GM13976 (cell line): ENCODE results near the gene CAPNS1.

Experiments
- DNase-seq: peaks from one replicate; pipeline ENCODE4 v3.0.0; 2012; ENCODE audit warnings: low spot score
- in situ Hi-C: fragments of 300-500 bp; cut with MboI; formaldehyde crosslinking; loops from one replicate; pipeline ENCODE4 v1.12.0; 2022; ENCODE audit warnings: low sequenced_read_pairs, mixed read lengths, inconsistent platforms; ENCODE audit not compliant: unreplicated experiment
- TF ChIP-seq, protein P1 (sequence below): IDR thresholded peaks from 2 replicates; pipeline ENCODE4 v1.5.1; 2012; ENCODE audit warnings: borderline replicate concordance, mild to moderate bottlenecking; ENCODE audit not compliant: insufficient read depth; ENCODE audit errors: extremely low read depth, missing control alignments, control extremely low read depth

CAPNS1 gene

GRCh38 chr19:36136964-36137686 lies 2.7 kb upstream of the CAPNS1 start:
- TF ChIP-seq, protein P1, sequence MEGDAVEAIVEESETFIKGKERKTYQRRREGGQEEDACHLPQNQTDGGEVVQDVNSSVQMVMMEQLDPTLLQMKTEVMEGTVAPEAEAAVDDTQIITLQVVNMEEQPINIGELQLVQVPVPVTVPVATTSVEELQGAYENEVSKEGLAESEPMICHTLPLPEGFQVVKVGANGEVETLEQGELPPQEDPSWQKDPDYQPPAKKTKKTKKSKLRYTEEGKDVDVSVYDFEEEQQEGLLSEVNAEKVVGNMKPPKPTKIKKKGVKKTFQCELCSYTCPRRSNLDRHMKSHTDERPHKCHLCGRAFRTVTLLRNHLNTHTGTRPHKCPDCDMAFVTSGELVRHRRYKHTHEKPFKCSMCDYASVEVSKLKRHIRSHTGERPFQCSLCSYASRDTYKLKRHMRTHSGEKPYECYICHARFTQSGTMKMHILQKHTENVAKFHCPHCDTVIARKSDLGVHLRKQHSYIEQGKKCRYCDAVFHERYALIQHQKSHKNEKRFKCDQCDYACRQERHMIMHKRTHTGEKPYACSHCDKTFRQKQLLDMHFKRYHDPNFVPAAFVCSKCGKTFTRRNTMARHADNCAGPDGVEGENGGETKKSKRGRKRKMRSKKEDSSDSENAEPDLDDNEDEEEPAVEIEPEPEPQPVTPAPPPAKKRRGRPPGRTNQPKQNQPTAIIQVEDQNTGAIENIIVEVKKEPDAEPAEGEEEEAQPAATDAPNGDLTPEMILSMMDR: no peak
- peak; percentile 12 for DNase-seq
- in situ Hi-C loops: no loop called here

- TF ChIP-seq, protein P1: no peak
- DNase-seq: no peak
- in situ Hi-C loops: no loop called here
Observed at GRCh38 chr19:36139120-36139472, 770 bp upstream of the CAPNS1 start.

GRCh38 chr19:36140304-36141038 lies 605 bp downstream of the CAPNS1 start:
- TF ChIP-seq, protein P1: no peak
- peak; percentile 82 for DNase-seq
- in situ Hi-C loops: no loop called here

GRCh38 chr19:36141039-36141927 lies 1.4 kb downstream of the CAPNS1 start:
- TF ChIP-seq, protein P1: no peak
- peak; percentile 95 for DNase-seq
- in situ Hi-C loops: no loop called here

DNA sequence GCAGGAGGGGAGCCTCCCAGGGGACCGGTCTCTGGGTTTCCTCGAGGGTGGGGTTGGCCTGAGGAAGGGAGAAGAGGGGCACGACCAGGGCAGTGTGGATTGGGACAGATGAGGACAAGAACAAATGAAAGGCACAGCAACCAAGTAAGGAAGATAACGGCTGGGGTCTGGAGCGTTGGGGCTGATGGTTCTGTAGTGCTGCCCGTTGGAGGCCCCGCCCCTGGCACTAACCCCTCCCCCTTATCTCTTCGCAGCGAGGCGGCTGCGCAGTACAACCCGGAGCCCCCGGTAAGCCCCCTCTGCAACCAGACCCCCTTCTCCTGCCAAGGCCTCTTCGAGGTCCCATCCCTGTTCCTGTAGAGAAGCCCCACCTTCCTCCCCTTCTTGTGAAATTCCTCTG lies 2.2 kb downstream of the CAPNS1 start:
- TF ChIP-seq, protein P1: no peak
- in situ Hi-C loops: no loop called here
- DNase-seq: peak; percentile 18

GRCh38 chr19:36142496-36142895 lies 2.6 kb downstream of the CAPNS1 start:
- in situ Hi-C loops: no loop called here
- no peak for DNase-seq
- TF ChIP-seq, protein P1: no peak
